IPS DF 6.9 (cell line): Measurements from ENCODE around the gene DTX1.
"Not testable (repeated sequence)": the region's sequence is repeated elsewhere in the genome, so short reads cannot be mapped to it uniquely, and the experiment has no call there.

Experiments used
- DNase-seq: peaks from one replicate; pipeline ENCODE4 v3.0.0-alpha.2; 2013; ENCODE audit warnings: low read depth, low spot score
- H3K27ac ChIP-seq: one replicate; pipeline ENCODE4 v1.5.1; 2013; ENCODE audit warnings: low read length, control low read depth
- H3K27me3 ChIP-seq: 2 replicates; pipeline ENCODE4 v1.6.1; 2013; ENCODE audit warnings: mild to moderate bottlenecking, low read length; ENCODE audit not compliant: control insufficient read depth, insufficient read depth
- H3K36me3 ChIP-seq: 2 replicates; pipeline ENCODE4 v1.6.1; 2013; ENCODE audit warnings: low read length; ENCODE audit not compliant: control insufficient read depth, insufficient read depth
- H3K4me1 ChIP-seq: 2 replicates; pipeline ENCODE4 v1.6.1; 2013; ENCODE audit warnings: low read length; ENCODE audit not compliant: control insufficient read depth, insufficient read depth
- H3K4me3 ChIP-seq: 2 replicates; pipeline ENCODE4 v1.5.1; 2013; ENCODE audit warnings: mild to moderate bottlenecking, low read length
- H3K9me3 ChIP-seq: 2 replicates; pipeline ENCODE4 v1.6.1; 2013; ENCODE audit warnings: low read length, inconsistent platforms; ENCODE audit not compliant: control insufficient read depth, insufficient read depth
- WGBS: extraction: QIAGEN DNeasy Blood & Tissue Kit; methylation state at CpG from one replicate; pipeline ENCODE4 v1.1.7; 2013; ENCODE audit warnings: mixed read lengths, missing lambda C conversion rate; ENCODE audit not compliant: insufficient read length, insufficient coverage; 5-methylcytosine and 5-hydroxymethylcytosine counted together

The DTX1 gene

DNA sequence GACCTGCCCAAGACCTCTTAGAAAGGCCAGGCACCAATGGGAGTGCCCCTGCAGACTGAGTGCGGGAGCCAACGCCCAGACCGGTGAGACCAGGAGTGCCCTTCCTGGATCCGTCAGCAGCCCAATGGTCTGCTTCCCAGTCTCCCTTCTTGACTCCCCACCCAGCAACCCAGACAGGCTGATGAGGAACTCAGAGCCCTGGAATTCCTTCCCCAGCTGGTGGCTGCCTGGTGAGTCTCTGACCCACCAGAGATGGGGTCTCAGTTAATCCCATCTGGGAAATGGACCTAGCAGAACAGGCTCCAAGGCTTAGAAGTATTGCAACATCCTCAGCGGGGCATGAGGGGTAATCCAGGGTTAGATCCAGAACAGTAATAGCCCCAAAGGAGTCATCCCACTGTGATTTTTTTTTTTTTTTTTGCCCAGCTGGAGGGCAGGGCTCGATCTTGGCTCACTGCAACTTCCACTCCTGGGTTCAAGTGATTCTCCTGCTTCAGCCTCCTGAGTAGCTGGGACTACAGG is 80.5 kb downstream of the DTX1 start:
- Histone ChIP-seq H3K4me3 (no peak overlapping the region), H3K36me3 (no peaks in the 10 kb centered on the region), H3K27me3 (no peaks in the 10 kb centered on the region; the same call in 1 of the 2 replicates), H3K9me3 (no peaks in the 10 kb centered on the region), H3K4me1 (0 out of 2 replicates have a peak, but pooled peaks cover 4% of the 10 kb centered on the region), H3K27ac (no peak overlapping the region)
- WGBS: no CpG with 5 or more reads among the region's 6 CpGs
- no peak for DNase-seq

DNA sequence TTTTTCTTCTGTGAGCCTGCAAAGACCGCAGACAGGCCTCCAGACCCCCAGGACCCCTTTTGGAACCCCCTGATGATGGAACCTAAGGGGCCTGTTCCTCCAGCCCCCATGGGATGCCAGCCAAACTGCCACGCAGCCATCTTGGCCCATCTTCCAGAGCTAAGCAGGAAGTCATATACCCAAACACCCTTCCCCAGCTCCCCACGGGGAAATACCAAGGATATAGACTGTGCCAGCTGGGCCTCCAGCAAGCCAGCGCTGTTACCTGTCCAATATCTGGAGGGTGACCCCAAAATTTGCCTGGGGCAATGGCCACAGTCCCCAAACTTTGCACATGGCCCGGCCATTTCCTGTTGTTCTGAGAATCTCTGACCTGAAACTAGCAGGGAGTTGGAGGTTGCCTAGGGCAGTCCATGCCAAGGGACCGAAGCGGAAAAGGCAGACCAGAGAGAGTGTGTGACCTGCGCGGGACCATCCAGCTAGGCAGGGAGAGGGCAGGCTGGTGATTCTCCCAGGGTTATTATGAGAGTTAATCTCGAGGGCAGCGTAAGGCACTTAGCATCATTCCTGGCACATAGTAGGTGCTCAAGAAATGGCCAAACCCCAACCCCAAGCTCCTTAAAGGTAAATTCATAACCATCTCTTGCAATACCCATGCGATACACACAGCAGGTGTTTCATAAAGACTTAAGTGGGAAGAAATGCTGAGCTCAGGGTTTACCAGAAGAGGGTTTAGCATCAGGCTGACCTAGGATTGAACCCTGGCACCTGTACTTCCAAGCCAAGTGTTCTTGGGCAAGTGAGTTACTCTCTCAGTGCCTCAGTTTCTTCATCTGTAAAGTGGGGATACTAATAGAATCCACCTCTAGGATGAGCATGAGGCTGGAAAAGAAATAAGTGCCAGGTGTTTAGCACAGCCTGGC is 81.6 kb downstream of the DTX1 start:
- no peaks in the 10 kb centered on the region for H3K36me3 ChIP-seq
- H3K9me3 ChIP-seq: no peaks in the 10 kb centered on the region
- H3K4me1 ChIP-seq: 0 out of 2 replicates have a peak, but pooled peaks cover 4% of the 10 kb centered on the region
- H3K4me3 ChIP-seq: no peak overlapping the region
- WGBS: no CpG with 5 or more reads among the region's 12 CpGs
- H3K27me3 ChIP-seq: no peaks in the 10 kb centered on the region; the same call in 1 of the 2 replicates
- no peak for DNase-seq
- no peak overlapping the region for H3K27ac ChIP-seq

DNA sequence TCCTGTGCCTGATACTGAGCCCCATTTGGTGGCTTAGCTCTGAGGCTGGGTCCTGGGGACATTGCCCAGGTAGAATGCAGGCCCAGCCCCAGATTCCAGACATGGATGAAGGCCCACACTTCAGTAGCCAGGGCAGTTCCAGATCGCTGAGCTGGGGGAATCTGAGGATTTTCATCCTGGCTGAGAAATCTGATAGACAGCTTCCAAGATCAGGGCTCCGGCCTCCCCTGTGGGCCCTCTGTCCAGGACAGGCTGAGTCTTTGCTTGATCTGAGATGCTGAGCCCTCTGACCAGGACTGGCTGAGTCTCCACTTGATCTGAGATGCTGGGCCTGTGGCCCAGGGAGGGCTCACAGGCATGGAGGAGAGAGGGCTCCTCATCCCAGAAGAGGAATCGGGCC is 82.3 kb downstream of the DTX1 start:
- DNase-seq: no peak
- Histone ChIP-seq H3K4me3 (no peak overlapping the region), H3K9me3 (no peaks in the 10 kb centered on the region), H3K4me1 (0 out of 2 replicates have a peak, but pooled peaks cover 4% of the 10 kb centered on the region), H3K27me3 (no peaks in the 10 kb centered on the region; the same call in 1 of the 2 replicates), H3K27ac (no peak overlapping the region), H3K36me3 (no peaks in the 10 kb centered on the region)
- WGBS: no CpG with 5 or more reads among the region's 3 CpGs

DNA sequence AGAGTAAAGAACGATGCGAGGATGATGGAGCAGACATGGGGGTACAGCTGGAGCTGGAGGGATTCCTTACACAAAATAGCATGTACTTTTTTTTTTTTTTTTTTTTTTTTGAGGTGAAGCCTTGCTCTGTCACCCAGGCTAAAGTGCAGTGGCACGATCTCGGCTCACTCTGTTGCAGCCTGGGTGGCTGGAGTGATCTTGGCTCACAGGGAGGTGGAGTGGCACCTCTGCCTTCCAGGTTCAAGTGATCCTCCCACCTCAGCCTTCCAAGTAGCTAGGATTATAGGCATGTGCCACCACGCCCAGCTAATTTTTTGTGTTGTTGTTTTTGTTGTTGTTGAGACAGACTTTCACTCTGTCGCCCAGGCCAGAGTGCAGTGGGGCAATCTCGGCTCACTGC is 84.2 kb downstream of the DTX1 start:
- no peak overlapping the region for H3K4me3 ChIP-seq
- 0 out of 2 replicates have a peak, but pooled peaks cover 2% of the 10 kb centered on the region for H3K4me1 ChIP-seq
- no peaks in the 10 kb centered on the region for H3K9me3 ChIP-seq
- no CpG with 5 or more reads among the region's 7 CpGs for WGBS
- H3K27ac ChIP-seq: no peak overlapping the region
- DNase-seq: no peak
- H3K27me3 ChIP-seq: no peaks in the 10 kb centered on the region
- H3K36me3 ChIP-seq: no peaks in the 10 kb centered on the region

DNA sequence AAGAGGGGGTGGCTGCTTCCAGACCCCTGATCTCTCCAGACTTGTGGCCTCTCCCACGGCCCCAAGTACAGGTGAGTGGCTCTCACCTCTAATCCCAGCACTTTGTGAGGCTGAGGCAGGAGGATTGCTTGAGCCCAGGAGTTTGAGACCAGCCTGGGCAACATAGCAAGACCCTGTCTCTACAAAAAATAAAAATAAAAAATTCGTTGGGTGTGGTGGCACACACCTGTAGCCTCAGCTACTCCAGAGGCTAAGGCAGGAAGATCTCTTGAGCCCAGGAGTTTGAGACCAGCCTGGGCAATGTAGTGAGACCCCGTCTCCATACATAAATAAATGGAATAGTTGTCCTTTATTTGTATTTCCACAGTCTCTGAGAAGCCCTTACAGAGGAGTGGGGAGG is 85.2 kb downstream of the DTX1 start:
- not testable (repeated sequence) for DNase-seq, H3K4me1 ChIP-seq, H3K36me3 ChIP-seq, H3K27me3 ChIP-seq, H3K27ac ChIP-seq, H3K9me3 ChIP-seq, H3K4me3 ChIP-seq
- no CpG with 5 or more reads among the region's 3 CpGs for WGBS

DNA sequence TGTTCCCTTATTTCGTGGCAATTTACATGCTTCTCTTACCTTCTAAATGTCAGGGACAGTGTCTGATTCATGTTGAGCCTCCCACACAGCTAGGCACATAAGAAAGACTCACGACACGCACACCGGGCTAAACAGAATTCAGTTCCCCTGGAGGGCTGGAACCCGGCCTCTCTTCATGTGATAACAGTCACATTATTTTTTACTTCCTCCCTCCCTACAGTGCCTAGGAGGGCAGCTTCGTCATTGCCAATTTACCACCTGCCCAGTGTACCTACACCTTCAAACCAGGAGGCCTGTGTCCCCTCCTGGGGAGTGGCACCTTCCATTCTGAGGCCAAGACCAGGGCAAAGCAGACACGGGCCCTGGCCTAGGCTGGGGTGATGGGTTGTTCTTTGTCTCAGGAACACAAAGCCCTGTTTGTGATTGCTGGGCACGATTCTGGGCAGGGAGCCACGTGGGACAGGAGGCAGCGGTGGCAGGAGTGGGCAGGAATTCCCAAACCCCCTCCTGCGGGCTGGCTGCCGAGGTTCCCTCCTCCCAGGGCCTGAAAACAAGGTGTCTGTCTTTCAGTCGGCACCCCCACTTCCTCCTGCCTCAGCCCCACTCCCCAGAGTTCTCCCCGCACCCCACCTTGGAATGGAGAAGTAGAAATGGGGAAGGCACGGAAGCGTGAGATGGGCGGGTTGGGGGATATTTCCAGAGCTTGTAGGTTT is 85.8 kb downstream of the DTX1 start:
- H3K36me3 ChIP-seq: no peaks in the 10 kb centered on the region
- no peak overlapping the region for H3K4me3 ChIP-seq
- H3K27me3 ChIP-seq: no peaks in the 10 kb centered on the region
- H3K27ac ChIP-seq: no peak overlapping the region
- no peaks in the 10 kb centered on the region for H3K4me1 ChIP-seq
- no peaks in the 10 kb centered on the region for H3K9me3 ChIP-seq
- no CpG with 5 or more reads among the region's 17 CpGs for WGBS
- no peak for DNase-seq

DNA sequence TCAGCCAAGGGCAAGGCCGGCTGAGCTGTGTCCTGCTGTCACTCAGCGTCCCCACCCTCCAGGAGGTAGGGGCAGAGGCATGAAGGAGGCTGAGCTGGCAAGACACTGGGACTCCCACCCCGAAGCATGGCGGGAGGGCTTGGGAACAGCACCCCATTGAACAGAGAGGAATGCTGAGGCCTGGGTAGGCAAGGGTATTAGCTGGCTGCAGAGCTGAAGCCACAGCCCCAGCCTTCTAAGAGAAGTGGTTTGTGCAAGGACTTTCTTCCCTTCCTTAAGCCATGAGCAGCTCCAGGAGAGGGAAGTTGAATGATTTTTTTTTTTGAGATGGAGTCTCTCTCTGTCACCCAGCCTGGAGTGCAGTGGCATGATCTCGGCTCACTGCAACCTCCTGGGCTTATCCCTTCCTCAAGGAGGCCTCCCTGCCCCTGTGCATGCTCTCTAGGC is 86.4 kb downstream of the DTX1 start:
- Histone ChIP-seq H3K36me3 (no peaks in the 10 kb centered on the region), H3K4me3 (no peak overlapping the region), H3K27ac (no peak overlapping the region), H3K27me3 (no peaks in the 10 kb centered on the region), H3K9me3 (no peaks in the 10 kb centered on the region), H3K4me1 (no peaks in the 10 kb centered on the region)
- DNase-seq: no peak
- no CpG with 5 or more reads among the region's 5 CpGs for WGBS

DNA sequence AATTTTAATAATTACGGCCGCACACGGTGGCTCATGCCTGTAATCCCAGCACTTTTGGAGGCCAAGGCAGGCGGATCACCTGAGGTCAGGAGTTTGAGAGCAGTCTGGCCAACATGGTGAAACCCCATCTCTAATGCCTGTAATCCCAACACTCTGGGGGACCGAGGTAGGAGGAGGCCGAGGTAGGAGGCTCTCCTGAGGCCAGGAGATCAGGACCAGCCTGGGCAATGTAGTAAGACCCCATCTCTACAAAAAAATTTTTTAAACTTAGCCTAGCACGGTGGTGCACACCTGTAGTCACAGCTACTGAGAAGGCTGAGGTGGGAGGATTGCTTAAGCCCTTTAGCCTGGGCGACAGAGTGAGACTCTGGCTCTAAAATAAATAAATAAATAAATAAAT is 87.4 kb downstream of the DTX1 start:
- Histone ChIP-seq H3K4me3 (no peak overlapping the region), H3K27ac (no peak overlapping the region), H3K36me3 (no peaks in the 10 kb centered on the region), H3K4me1 (no peaks in the 10 kb centered on the region), H3K27me3 (no peaks in the 10 kb centered on the region), H3K9me3 (no peaks in the 10 kb centered on the region)
- WGBS: no CpG with 5 or more reads among the region's 8 CpGs
- DNase-seq: no peak

DNA sequence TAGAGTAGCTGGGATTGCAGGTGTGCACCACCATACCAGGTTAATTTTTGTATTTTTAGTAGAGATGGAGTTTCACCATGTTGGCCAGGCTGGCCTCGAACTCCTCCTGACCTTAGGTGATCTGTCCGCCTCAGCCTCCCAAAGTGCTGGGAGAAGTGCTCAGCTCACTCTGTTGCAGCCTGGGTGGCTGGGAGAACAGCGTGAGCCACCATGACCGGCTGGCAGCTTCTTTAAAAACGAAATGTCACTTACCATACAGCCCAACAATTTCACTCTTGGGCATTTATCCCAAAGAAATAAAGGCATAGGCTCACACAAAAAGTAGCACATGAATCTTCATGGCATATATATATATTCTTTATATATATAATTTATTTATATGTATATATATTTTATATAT is 88.3 kb downstream of the DTX1 start:
- H3K4me3 ChIP-seq: no peak overlapping the region
- no peaks in the 10 kb centered on the region for H3K36me3 ChIP-seq
- H3K27ac ChIP-seq: no peak overlapping the region
- H3K9me3 ChIP-seq: no peaks in the 10 kb centered on the region
- WGBS: no CpG with 5 or more reads among the region's 5 CpGs
- DNase-seq: no peak
- peaks cover 5% of the 10 kb centered on the region; the same call in 1 of the 2 replicates for H3K4me1 ChIP-seq
- H3K27me3 ChIP-seq: no peaks in the 10 kb centered on the region

DNA sequence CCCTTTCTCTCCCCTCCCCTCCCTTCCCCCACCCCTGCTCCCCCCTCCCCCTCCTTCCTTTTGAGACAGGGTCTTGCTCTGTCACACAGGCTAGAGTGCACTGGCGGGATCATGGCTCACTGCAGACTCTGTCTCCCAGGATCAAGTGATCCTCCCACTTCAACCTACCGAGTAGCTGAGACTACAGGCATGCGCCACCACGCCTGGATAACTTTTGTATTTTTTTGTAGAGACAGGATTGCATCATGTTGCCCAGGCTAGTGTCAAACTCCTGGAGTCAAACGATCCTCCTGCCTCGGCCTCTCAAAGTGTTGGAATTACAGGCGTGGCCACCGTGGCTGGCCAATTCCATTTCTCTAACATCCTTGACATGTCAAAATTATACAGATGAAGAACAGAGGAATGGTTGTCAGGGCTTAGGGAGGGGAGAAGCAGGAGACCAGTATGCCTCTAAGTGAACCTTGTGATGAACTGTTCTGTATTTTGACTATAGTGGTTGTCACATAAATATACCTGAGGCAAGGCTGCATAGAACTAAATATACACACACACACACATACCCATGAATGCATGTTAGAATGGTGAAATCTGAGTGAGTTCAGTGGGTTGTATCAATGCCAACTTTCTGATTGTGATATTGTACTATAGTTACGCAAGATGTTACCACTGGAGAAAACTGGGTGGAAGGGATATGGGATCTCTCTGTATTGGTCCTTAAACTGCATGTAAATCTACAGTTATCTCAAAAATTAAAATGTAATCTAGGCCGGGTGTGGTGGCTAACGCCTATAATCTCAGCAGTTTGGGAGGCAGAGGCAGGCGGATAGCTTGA is 89.4 kb downstream of the DTX1 start:
- DNase-seq: no peak
- Histone ChIP-seq H3K4me1 (peaks cover 6% of the 10 kb centered on the region; the same call in 1 of the 2 replicates), H3K36me3 (no peaks in the 10 kb centered on the region), H3K4me3 (no peak overlapping the region), H3K27me3 (no peaks in the 10 kb centered on the region), H3K27ac (no peak overlapping the region), H3K9me3 (no peaks in the 10 kb centered on the region)
- WGBS: no CpG with 5 or more reads among the region's 12 CpGs
